GM23338 (cell line): ENCODE data around the gene POLA1. TPM values are rescaled to one million over a fixed set of nuclear protein-coding genes. Genes with fewer than 3 reads are reported as not detected.

Source experiments
- ATAC-seq: fragments of 200-7000 bp; cut with Tn5 transposase; 3 replicates; pipeline ENCODE4 v1.9.1; 2020
- DNase-seq: peaks from one replicate; pipeline ENCODE4 v3.0.0-alpha.2; 2015; ENCODE audit warnings: low spot score
- H2AFZ ChIP-seq: fragments of 200-600 bp; sonication (generic); 2 replicates; pipeline ENCODE4 v1.8.0; 2016; ENCODE audit warnings: antibody characterized with exemption, mild to moderate bottlenecking, moderate library complexity
- H3F3A ChIP-seq: fragments of 200-600 bp; sonication (generic); replicated peaks from 2 replicates; pipeline ENCODE4 v1.8.0; 2017; ENCODE audit warnings: antibody characterized with exemption, mixed run types, low read depth
- H3K27ac ChIP-seq: fragments of 200-600 bp; sonication (generic); 2 replicates; pipeline ENCODE4 v1.6.1; 2016; ENCODE audit warnings: low read depth
- H3K27me3 ChIP-seq: fragments of 200-600 bp; sonication (generic); 2 replicates; pipeline ENCODE4 v1.8.0; 2016; ENCODE audit warnings: mild to moderate bottlenecking, mixed run types, moderate library complexity; ENCODE audit not compliant: insufficient read depth
- H3K36me3 ChIP-seq: fragments of 200-600 bp; sonication (generic); 2 replicates; pipeline ENCODE4 v1.8.0; 2016; ENCODE audit warnings: mild to moderate bottlenecking; ENCODE audit not compliant: insufficient read depth
- H3K4me1 ChIP-seq: fragments of 200-600 bp; sonication (generic); 2 replicates; pipeline ENCODE4 v1.8.0; 2016; ENCODE audit warnings: mild to moderate bottlenecking, moderate library complexity; ENCODE audit not compliant: insufficient read depth
- H3K4me2 ChIP-seq: fragments of 200-600 bp; sonication (generic); 2 replicates; pipeline ENCODE4 v1.7.1; 2017; ENCODE audit warnings: mixed run types
- H3K4me3 ChIP-seq: fragments of 200-600 bp; sonication (generic); 2 replicates; pipeline ENCODE4 v1.6.1; 2016; ENCODE audit warnings: mixed run types
- H3K79me2 ChIP-seq: fragments of 200-600 bp; sonication (generic); replicated peaks from 2 replicates; pipeline ENCODE4 v1.8.0; 2017; ENCODE audit warnings: mild to moderate bottlenecking; ENCODE audit not compliant: insufficient read depth
- H3K9me2 ChIP-seq: fragments of 200-600 bp; sonication (generic); 2 replicates; pipeline ENCODE4 v1.8.0; 2017; ENCODE audit not compliant: insufficient read depth
- H4K20me1 ChIP-seq: fragments of 200-600 bp; sonication (generic); replicated peaks from 2 replicates; pipeline ENCODE4 v1.8.0; 2017; ENCODE audit warnings: mild to moderate bottlenecking; ENCODE audit not compliant: insufficient read depth
- H3K27ac Mint-ChIP-seq: 2 replicates; pipeline ENCODE4 v1.8.0; 2020; ENCODE audit warnings: inconsistent platforms, mild to moderate bottlenecking, moderate library complexity, mixed read lengths
- H3K27me3 Mint-ChIP-seq: 3 replicates; pipeline ENCODE4 v1.8.0; 2022; ENCODE audit warnings: low read depth, mild to moderate bottlenecking, moderate library complexity, mixed read lengths, inconsistent platforms; ENCODE audit not compliant: insufficient read depth, poor library complexity
- H3K36me3 Mint-ChIP-seq: 3 replicates; pipeline ENCODE4 v1.8.0; 2021; ENCODE audit warnings: low read depth, mild to moderate bottlenecking, inconsistent platforms, moderate library complexity, mixed read lengths
- H3K4me1 Mint-ChIP-seq: 3 replicates; pipeline ENCODE4 v1.8.0; 2020; ENCODE audit warnings: mild to moderate bottlenecking, inconsistent platforms, mixed read lengths
- H3K4me3 Mint-ChIP-seq: 3 replicates; pipeline ENCODE4 v1.8.0; 2021; ENCODE audit warnings: moderate library complexity, mild to moderate bottlenecking, inconsistent platforms, mixed read lengths
- H3K9me3 Mint-ChIP-seq: 3 replicates; pipeline ENCODE4 v1.8.0; 2020; ENCODE audit warnings: moderate library complexity, mild to moderate bottlenecking, inconsistent platforms, mixed read lengths
- CREB1 ChIP-seq: fragments of 250-450 bp; sonication (Bioruptor Pico); IDR thresholded peaks from 2 replicates; pipeline ENCODE4 v1.5.0; 2020; ENCODE audit warnings: low read depth, mild to moderate bottlenecking, moderate library complexity
- JUNB ChIP-seq: IDR thresholded peaks from one replicate; pipeline ENCODE4 v1.6.1; 2016; ENCODE audit warnings: antibody characterized with exemption; ENCODE audit not compliant: unreplicated experiment
- POLR2AphosphoS5 ChIP-seq: IDR thresholded peaks from 2 replicates; pipeline ENCODE4 v1.6.1; 2016; ENCODE audit warnings: antibody characterized with exemption, low read depth
- STAT1 ChIP-seq: IDR thresholded peaks from one replicate; pipeline ENCODE4 v1.6.1; 2016; ENCODE audit warnings: antibody characterized with exemption; ENCODE audit not compliant: unreplicated experiment
- polyA plus RNA-seq: library from polyadenylated mRNA; unstranded; fragments of >200 nt; fragmentation: Nextera tagmentation; extraction: Ambion mirVana; gene quantifications from 2 replicates; pipeline ENCODE4 v1.2.1, GENCODE V29; 2016
- total RNA-seq: library from RNA; depleted of rRNA; stranded (reverse); fragments of >200 nt; shearing (Covaris generic); gene quantifications from 2 replicates; pipeline ENCODE4 v1.2.3, GENCODE V29; 2014
- TF ChIP-seq, protein P1 (sequence below): fragments of 250-450 bp; sonication (Bioruptor Pico); IDR thresholded peaks from 2 replicates; pipeline ENCODE4 v1.5.0; 2020; ENCODE audit warnings: mild to moderate bottlenecking, moderate library complexity
- TF ChIP-seq, protein P2 (sequence below), 2 experiments: fragments of 200-600 bp in 1 of 2; sonication (generic) in 1 of 2; conservative IDR thresholded peaks; 2 replicates each; pipeline versions ENCODE4 v1.5.1 to v1.6.1; 2016 to 2017; ENCODE audit warnings: antibody characterized with exemption in 2 of 2, low read depth in 2 of 2, mild to moderate bottlenecking in 2 of 2, moderate library complexity in 1 of 2

POLA1 gene
- total and polyA plus RNA-seq, 2 experiments from 2014 or later = 12.6 to 36.6 TPM

DNA sequence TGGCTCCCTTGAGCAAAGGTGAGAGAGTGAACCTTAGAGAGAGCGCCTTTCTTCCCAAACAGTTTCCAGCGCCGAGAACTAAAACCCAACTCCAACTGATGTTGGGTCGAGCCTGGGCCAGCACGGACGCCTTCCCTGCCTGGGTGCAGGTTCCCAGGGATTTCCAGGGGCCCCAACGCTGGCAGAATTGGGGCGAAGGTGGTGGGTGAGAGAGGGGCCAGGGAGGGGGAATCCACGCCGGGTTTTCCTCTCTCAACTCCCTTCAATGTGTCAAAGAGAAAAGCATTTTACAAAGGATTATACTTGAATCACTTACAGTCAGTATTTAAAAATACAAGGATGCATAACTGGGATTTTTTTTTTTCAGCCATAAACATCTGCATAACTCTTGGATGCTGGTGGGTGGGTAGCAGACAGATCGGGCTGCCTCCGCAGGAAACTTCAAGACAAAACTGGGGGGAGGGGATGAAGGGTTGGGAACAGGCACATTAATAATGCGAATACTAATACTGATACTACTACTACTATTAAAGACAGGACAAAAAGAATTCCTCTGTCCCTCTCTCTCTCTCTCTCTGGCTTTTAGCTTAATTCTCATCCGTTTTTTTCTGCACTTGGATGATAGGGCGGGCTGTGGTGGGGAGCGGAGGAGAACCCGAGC, 323.4 kb downstream of the POLA1 start:
- H2AFZ ChIP-seq = 0 out of 2 replicates have a peak overlapping the region, but pooled peaks have one; percentile 47
- no peak overlapping the region for H3K27ac Mint-ChIP-seq
- TF ChIP-seq, protein P1, sequence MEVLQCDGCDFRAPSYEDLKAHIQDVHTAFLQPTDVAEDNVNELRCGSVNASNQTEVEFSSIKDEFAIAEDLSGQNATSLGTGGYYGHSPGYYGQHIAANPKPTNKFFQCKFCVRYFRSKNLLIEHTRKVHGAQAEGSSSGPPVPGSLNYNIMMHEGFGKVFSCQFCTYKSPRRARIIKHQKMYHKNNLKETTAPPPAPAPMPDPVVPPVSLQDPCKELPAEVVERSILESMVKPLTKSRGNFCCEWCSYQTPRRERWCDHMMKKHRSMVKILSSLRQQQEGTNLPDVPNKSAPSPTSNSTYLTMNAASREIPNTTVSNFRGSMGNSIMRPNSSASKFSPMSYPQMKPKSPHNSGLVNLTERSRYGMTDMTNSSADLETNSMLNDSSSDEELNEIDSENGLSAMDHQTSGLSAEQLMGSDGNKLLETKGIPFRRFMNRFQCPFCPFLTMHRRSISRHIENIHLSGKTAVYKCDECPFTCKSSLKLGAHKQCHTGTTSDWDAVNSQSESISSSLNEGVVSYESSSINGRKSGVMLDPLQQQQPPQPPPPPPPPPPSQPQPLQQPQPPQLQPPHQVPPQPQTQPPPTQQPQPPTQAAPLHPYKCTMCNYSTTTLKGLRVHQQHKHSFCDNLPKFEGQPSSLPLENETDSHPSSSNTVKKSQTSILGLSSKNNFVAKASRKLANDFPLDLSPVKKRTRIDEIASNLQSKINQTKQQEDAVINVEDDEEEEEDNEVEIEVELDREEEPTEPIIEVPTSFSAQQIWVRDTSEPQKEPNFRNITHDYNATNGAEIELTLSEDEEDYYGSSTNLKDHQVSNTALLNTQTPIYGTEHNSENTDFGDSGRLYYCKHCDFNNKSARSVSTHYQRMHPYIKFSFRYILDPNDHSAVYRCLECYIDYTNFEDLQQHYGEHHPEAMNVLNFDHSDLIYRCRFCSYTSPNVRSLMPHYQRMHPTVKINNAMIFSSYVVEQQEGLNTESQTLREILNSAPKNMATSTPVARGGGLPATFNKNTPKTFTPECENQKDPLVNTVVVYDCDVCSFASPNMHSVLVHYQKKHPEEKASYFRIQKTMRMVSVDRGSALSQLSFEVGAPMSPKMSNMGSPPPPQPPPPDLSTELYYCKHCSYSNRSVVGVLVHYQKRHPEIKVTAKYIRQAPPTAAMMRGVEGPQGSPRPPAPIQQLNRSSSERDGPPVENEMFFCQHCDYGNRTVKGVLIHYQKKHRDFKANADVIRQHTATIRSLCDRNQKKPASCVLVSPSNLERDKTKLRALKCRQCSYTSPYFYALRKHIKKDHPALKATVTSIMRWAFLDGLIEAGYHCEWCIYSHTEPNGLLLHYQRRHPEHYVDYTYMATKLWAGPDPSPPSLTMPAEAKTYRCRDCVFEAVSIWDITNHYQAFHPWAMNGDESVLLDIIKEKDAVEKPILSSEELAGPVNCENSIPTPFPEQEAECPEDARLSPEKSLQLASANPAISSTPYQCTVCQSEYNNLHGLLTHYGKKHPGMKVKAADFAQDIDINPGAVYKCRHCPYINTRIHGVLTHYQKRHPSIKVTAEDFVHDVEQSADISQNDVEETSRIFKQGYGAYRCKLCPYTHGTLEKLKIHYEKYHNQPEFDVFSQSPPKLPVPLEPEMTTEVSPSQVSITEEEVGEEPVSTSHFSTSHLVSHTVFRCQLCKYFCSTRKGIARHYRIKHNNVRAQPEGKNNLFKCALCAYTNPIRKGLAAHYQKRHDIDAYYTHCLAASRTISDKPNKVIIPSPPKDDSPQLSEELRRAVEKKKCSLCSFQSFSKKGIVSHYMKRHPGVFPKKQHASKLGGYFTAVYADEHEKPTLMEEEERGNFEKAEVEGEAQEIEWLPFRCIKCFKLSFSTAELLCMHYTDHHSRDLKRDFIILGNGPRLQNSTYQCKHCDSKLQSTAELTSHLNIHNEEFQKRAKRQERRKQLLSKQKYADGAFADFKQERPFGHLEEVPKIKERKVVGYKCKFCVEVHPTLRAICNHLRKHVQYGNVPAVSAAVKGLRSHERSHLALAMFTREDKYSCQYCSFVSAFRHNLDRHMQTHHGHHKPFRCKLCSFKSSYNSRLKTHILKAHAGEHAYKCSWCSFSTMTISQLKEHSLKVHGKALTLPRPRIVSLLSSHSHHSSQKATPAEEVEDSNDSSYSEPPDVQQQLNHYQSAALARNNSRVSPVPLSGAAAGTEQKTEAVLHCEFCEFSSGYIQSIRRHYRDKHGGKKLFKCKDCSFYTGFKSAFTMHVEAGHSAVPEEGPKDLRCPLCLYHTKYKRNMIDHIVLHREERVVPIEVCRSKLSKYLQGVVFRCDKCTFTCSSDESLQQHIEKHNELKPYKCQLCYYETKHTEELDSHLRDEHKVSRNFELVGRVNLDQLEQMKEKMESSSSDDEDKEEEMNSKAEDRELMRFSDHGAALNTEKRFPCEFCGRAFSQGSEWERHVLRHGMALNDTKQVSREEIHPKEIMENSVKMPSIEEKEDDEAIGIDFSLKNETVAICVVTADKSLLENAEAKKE (CRISPR knock-in tag) = no peak
- TF ChIP-seq, protein P2, sequence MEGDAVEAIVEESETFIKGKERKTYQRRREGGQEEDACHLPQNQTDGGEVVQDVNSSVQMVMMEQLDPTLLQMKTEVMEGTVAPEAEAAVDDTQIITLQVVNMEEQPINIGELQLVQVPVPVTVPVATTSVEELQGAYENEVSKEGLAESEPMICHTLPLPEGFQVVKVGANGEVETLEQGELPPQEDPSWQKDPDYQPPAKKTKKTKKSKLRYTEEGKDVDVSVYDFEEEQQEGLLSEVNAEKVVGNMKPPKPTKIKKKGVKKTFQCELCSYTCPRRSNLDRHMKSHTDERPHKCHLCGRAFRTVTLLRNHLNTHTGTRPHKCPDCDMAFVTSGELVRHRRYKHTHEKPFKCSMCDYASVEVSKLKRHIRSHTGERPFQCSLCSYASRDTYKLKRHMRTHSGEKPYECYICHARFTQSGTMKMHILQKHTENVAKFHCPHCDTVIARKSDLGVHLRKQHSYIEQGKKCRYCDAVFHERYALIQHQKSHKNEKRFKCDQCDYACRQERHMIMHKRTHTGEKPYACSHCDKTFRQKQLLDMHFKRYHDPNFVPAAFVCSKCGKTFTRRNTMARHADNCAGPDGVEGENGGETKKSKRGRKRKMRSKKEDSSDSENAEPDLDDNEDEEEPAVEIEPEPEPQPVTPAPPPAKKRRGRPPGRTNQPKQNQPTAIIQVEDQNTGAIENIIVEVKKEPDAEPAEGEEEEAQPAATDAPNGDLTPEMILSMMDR (conservative IDR thresholded peaks at IDR 0.05; ENCODE audit: low read depth in 2 of 2) = no peak
- no peak for TF ChIP-seq JUNB
- no peak for TF ChIP-seq CREB1 (CRISPR knock-in tag)
- TF ChIP-seq STAT1 = no peak
- no peak for TF ChIP-seq POLR2AphosphoS5
- H3K27me3 Mint-ChIP-seq = peaks cover 89% of the 10 kb centered on the region
- 0 out of 3 replicates have a peak, but pooled peaks cover 3% of the 10 kb centered on the region for H3K9me3 Mint-ChIP-seq
- H3K79me2 ChIP-seq = no peaks in the 10 kb centered on the region
- H3K4me1 ChIP-seq = peaks cover 29% of the 10 kb centered on the region
- DNase-seq = no peak
- H3F3A ChIP-seq = no peaks in the 10 kb centered on the region
- peak overlapping the region; percentile 52 for H3K4me3 ChIP-seq
- no peak for ATAC-seq
- no peak overlapping the region for H3K27ac ChIP-seq
- peaks cover 28% of the 10 kb centered on the region for H3K4me1 Mint-ChIP-seq
- H3K4me2 ChIP-seq = peak overlapping the region; percentile 75
- peak overlapping the region; percentile 73 for H3K4me3 Mint-ChIP-seq
- H3K27me3 ChIP-seq = peaks cover 95% of the 10 kb centered on the region
- no peaks in the 10 kb centered on the region for H3K36me3 ChIP-seq
- peaks cover 3% of the 10 kb centered on the region; the same call in 1 of the 3 replicates for H3K36me3 Mint-ChIP-seq
- H3K9me2 ChIP-seq = no peaks in the 10 kb centered on the region
- H4K20me1 ChIP-seq = no peaks in the 10 kb centered on the region
